Stimulated activated CD4-positive, alpha-beta T cell treated with anti-CD3 and anti-CD28 coated beads, Interleukin-4, amount 100 ng/mL, for 1 hour (primary cell): ENCODE measurements around the gene RGS6.

ENCODE experiments used
- DNase-seq: peaks from one replicate; pipeline ENCODE4 v3.0.0-alpha.2; 2020

RGS6 gene

DNA sequence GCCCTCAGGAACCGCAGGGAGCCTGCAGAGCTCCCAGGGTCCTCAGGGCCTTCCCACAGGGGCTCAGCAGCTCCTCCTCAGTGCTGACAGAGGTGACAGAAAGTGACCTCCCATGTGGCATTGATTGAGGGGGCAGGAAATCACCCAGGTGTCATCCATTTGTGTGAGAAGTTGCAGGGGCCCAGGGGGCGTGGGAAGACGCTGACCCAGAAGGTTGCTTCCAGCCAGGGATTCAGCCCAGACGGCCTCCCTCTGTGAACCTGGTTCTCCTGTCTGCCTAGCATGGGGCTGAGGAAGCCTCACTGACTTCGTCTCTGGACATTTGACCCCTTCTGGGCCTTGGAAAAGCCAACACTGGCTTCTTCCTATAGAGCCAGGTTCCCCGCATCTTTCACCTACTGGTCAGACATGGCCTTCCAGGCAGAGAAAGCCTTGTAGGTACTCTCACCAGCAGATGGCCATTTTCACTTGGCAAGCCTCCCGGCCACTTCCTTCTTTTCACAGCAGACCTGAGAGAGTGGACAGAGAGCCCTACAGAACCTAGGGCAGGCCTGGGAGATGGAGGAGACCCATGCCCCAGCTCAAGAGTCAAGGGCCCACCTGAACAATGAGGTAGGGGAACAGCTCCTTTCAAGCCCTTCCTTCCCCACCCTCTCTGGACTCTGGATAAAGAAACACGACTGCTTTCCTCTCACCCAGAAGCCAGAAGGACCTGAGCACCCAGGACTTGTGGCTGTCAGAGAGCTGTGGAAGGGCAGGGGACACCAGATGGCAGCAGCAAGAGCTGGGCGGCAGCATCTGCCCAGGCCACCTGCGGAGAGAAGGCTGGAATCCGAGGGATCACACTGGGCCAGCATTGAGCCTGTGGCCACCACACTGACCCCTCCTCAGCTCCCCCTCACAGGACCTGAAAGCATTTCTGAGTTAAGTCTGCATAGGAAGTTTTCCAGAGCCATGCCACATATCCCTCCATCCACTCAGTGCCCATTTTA is 583.8 kb downstream of the RGS6 start:
- no peak for DNase-seq

DNA sequence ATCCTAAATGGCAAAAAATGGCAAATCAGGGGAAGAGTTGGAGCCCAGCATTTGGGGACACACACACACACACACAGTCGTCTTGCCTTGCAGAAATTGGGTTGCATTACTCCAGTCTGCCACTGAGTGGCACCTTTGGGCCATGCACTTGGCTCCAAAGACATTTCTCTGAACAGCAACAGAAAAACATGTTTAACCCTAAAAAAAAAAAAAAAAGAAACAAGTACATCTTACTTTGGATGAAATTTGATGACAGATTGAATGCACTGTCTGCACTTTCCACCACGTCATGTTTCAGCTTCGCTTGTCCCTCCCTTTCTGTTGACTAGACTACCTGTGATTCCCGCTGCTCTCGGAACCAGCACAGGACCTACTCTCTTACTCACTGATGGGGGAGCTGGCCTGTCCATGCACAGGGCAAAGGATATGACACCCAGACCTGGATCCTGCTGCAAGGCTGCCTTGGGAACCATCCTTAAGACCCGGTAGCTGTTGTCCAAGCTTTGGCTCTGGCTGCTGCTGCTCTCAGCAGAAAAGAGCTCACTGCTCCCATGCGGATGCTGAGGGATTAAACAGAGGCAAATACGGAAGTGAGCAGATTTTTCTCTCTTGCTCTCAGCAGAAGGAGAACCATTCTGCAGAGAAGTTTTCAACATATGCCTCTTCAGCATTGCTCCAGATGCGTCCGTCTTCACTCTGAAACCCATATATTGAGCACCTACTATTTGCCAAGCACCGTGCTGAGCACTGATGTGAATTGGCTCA is 584.9 kb downstream of the RGS6 start:
- peak; percentile 70 for DNase-seq

DNA sequence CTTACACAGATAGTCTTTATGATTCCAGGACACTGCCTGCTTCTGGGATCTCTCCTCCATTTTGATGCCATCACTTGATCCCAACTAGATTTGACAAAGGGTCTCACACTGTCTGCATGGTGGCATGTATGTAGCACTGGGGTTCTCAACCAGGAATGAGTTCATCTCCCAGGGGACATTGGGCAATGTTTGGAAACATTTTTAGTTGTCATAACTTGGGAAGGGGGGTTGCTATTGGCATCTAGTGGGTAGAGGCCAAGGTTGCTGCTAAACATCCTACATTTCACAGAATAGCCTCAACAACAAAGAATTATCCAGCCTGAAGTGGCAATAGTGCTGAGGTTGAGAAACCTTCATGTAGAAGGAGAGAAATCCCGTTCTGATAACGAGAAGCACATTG is 585.5 kb downstream of the RGS6 start:
- no peak for DNase-seq

DNA sequence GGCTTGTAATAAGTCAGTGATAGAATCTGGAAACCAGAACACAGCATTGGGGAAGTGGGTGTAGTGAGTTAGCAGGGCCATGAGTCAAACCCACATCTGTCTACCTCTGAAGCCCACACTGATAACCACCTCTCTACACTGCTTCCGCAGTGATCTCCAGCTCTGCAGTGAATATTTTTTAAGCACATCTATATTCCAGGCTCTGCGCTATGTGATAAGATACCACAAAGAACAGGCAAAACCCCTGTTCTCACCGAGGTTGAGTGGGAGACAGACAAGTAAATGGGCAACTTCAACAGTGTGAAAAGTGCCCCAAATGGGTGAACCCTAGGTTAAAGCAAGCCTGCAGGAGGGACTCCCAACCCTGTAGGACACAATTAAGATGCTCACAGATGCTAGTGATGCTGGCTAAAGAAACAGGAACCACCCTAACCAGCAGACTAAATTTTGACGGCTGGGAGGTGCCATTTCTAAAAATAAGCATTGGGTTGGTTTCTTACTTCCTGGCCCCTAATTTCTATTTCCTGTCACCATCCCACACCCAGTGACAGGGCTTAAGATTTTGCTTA is 586.7 kb downstream of the RGS6 start:
- DNase-seq, result no peak

DNA sequence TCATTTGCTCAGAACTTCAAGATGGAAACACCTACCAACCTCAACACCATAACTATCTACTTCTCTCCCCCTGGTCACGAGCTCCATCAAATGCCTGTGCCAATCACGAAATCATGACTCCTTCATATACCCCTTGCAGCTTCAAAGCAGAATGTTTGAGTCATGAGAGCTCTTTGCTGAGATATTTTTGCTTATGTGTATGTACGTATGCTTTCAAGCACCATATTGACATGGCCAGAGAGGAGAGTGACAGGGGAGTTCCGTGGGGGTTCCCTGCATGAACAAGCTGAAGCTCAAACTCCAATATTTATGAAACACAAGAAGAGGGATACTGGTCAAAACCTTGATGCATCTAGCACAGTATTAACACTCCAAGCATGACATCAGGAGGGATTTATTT is 587.3 kb downstream of the RGS6 start:
- peak; percentile 35 for DNase-seq

DNA sequence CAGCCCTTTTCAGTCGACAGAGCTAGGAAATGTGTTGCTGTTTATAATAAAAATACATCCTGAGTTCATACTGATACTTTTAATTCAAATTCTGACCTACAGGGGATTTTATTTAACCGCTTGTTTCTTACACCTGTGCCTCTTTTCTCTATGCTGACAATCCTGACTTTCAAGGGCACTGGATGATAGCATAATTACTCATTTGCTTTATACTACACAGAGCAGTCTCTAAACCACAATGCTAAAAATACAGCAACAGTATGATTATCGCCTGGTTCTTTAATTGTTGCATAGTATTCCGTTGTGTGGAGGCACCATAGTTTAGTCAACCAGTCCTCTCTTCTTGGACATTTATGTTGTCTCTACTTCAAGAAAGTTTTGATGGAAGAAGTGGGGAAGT is 588.8 kb downstream of the RGS6 start:
- no peak for DNase-seq

DNA sequence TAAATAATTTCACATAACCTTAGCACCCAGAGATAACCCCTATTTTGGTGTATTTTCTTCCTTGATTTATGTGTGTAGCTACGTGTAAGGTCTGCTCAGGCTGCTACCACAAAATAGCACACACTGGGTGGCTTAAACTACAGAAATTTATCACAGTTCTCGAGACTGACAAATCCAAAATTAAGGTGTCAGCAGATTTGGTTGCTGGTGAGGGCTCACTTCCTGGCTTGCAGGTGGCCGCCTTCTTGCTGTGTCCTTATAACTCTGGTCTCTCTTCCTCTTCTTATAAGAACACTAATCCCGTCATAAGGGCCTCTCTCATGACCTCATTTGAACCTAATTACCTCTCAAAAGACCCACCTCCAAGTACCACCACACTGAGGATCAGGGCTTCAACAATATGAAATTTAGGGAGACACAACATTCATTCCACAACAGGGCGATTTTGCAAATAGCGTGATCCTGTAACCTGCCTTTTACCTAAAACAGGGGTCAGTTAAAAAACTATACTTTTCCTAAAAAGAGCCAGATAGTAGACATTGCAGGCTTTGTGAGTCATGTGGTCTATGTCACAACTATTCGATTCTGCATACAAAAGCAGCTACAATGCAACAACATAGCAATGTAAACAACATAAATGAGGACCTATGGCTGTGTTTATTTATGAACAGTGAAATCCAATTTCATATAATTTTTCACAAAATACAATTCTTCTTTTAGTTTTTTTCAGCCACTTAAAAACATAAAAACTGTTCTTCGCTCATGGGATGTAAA is 589.9 kb downstream of the RGS6 start:
- no peak for DNase-seq

DNA sequence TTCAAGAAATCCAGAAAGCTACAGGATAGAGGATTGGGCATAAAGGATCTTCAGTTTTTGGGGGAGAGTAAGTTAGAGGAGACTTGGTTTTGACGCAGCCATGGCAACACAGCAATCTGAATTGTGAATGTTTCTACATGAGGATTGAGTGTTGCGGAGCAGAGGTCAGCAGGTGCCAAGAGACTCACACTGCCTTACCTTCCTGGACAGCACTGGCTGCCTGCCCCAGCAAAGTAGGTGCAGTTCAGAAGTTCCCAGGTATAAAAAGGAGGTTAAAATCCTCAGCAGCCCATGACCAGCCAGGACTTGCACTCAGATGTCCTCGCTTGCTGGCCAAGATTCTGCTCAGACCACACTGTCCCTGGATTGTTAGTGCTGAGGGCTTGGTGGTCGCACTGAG is 590.6 kb downstream of the RGS6 start:
- no peak for DNase-seq

DNA sequence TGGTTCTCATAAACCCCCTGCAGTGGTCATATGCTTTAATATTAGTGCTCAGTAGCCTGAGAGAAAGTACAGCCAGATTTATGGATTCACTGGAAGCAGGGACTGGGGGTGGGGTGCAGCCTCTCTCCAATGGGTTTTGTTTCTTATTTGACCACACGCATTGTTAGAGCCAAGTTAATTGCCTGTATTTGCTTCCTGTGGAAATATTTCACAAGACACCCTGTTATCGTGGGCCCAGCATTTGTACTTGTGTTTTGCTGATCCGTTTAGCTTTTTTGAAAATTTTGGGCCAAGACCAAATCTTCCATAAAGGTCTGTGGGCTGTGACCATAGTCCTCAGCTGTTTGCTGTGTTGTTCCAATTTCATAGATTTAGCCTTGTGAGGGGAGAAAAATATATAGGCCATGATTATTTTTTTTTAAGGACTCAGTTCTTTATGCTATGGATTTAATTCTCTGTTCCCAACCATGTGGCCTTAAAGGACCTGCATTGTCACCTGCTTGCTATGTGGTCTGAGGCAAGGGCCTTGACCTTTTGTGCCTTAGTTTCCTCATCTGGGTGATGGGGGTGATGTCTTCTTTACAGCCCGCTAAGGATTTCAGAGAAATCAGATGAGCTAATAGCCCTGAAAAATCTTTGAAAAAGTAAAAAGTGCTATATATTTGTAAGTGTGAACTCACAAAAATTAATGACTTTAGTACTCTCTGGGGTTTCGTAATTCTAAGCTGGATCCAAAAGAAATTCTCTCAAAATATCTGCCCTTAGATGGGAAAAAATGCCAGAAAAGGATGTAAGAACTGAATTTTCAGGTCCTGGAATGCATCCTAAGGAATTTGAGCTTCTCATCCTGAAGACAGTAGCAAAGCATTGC is 591.4 kb downstream of the RGS6 start:
- DNase-seq, result no peak

DNA sequence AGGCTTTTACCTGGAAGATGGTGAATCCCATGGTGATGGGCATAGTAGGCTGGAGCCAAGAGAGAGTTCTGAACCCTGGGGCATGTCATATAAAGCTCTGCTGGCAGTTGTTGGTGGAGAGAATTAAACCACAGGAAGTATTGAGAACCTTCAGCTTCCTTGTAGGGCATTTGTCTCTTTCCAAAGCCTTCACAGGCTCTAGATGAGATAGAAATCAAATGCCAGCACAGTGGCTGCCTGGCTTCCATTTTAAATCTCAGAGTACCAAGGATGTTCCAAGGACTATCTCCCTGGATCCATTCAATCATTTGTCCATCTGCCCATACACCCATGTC is 592.0 kb downstream of the RGS6 start:
- no peak for DNase-seq

DNA sequence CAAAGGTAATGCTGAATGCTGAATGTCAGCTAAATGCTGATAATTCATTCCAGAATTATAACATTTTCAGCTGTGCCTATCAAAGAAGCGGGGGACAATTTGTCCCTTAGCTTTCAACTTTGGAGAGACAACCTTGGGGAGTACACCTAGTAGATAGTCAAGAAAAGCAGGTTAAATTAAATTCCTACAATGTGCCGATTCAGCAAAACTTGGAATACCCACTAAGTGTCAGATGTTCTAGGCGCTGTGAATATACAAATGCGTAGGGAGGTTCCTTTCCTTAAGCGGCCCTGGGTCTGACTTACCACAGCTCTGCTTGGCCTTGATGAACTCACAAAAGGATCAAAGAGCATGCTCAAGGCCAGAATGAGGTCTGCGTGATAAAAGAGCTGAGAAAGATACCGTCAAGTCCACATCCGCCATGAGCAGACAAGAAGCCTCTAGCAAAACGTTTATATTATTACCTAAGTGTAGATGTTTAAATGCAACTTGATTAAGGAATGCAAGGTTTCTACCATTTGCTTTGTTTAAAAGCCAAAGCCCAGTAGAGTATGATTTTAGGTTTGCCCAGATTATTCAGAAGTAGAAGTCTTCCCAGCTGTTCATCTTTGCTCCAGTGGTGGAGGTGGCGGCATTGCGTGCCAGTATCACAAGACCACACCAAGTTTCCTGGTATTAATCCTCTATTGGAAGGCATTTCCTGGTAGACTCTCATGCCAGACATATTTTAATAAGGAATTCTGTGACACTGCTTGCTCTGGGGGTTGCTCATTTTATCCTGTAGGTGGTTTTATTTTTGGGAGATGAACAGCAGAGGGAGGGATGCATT is 593.1 kb downstream of the RGS6 start:
- DNase-seq, result no peak

DNA sequence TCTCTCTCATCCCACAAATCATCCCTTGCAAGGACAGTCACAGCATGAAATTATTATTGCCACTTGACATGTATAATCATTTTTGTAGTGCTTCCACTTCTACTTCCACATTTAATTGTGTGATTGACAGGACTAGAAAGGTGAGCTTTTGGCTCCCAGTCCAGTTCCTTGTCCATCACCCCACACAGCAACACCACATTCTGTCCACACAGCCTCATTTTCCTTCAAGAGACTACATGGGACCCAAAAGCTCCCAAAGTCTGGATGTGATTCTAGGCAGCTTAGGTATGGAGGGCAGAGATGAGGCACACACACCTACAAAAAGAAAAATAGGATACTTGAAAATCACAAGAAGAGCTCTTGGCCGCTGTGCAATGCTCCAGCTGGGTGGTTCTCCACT is 595.4 kb downstream of the RGS6 start:
- DNase-seq, result no peak

DNA sequence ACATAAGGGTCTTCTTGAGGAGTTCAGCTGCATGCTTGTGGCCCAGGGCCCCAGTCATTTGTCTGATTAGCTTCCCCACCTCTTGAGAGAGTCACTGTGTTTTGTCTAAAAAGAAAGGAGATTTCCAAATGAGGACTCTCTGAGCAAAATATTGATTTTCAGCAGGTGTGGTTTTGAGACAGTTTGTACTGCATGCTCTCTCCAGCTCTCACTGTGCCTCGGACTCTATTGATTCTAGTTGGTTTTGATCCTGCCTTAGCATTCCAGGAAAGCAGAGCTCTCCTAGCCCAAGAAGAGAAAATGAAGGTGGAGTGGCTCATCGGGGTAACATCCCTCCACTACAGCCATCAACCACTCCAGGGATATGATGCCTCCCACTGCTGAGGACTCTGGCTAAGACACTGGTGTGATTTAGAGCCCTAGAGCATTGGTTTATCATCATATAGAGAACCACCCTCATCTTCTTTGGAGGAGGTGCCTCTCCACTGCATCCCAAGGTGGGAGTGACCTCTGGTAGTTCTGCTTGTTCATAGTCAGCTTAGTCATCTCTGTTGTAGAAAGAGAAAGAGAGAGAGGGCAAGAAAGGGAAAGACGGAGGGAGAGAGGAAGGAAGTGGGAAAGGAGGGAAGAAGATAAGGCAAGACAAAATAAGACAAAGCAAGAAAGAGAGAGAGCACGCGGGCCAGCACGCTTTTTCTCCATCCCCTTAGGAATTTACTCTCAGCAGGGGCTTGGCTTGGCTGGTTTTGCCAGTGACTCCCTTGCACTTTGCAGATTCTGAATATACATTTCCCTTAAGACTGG is 596.0 kb downstream of the RGS6 start:
- no peak for DNase-seq

DNA sequence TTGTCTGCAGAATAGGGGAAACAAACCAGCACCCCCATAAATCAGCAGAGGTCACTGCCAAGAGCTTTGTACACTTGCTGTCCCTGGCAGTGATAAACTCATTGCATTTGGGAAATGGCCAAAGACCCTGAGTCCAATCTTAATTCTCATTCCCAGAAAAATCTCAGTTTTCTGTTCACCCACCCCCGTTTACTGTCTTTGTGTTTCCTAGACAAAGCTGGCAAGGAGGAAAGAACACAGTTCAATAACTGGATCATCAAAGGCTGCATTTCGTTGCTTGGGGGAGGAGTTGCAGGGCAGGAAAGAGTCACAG is 596.6 kb downstream of the RGS6 start:
- no peak for DNase-seq

DNA sequence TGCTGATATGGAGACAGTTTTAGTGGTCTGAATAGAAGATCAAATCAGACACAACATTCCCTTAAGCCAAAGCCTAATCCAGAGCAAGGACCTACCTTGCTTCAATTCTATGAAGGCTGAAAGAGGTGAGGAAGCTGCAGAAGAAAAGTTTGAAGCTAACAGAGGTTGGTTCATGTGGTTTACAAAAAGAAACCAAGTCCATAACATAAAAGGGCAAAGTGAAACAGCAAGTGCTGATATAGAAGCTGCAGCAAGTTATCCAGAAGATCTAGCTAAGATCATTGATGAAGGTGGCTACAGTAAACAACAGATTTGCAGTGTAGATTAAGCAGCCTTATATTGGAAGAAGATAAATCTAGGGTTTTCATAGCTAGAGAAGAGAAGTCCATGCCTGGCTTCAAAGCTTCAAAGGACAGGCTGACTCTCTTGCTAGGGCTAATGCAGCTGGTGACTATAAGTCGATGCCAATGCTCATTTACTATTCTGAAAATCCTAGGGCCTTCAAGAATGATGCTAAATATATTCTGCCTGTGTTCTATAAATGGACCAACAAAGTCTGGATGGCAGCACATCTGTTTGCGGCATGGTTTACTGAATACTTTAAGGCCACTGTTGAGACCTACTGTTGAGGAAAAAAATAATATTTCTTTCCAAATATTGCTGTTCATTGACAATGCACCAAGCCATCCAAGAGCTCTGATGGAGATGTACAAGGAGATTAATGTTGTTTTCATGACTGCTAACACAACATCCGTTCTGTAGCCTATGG is 600.6 kb downstream of the RGS6 start:
- no peak for DNase-seq

DNA sequence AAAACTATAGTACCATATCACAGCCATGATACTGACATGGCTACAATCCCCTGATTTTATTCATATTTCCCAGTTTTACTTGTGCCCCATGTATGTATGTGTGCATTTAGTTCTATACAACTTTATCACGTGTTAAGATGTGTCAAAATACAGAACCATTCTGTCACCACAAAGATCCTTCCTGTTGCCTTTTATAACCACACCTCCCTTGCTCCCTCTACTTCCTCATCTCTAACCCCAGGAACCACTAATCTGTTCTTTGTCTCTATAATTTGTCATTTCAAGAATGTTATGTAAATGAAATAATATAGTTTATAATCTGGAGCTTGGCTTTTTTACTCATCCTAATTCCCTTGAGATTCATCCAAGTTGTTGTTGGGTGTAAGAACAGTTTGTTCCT is 603.3 kb downstream of the RGS6 start:
- no peak for DNase-seq

DNA sequence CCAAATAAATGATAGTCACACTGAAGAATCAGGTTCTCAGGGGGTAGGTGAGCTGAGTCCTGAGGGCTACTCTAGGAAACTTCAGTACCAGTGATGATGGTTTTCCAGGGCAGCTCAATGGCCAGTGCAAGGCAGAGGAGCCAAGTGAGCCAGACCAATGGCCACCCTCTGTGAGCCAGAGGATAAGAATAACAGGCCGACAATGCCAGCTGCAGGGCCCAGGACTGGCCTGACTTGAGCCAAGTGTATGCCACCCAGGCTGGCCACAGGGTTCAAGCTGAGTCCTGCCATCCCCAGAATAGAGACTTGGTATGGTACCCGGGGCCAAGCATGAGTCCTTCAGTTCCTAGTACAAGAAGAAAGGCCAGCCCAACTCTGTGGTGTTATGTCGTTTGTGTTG is 606.2 kb downstream of the RGS6 start:
- DNase-seq, result no peak

DNA sequence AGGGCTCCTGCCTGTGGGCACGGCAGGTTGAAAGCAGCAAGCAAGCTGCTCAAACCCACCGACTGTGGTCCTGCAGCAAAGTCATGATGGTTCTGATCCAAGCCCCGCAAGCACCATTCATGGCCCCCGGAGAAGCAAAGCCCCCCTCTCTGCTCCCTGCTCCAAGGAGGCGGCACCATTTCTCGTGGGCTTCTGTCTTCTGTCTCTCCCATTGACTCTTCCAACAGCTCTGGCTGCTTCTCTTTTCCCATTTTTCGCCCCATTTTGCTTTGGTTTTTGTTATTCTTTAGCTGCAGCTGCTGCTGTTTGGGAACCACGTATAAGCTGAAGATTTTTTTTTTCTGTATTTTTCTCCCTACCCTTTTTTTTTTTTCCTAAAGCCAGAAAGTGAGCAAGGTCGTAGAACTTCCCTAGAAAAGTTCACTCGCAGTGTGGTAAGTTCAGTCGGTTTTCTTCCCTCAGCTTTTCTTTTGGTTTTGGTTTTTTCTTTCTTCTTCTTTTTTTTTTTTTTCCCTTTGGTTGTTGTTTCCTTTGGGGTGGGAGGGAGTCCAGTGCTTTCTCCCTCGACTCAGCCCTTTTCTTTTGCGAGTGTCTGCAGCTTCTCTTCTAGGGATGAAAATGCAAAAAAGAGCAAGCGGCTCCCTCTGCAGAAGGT is 607.6 kb downstream of the RGS6 start:
- DNase-seq, result no peak

DNA sequence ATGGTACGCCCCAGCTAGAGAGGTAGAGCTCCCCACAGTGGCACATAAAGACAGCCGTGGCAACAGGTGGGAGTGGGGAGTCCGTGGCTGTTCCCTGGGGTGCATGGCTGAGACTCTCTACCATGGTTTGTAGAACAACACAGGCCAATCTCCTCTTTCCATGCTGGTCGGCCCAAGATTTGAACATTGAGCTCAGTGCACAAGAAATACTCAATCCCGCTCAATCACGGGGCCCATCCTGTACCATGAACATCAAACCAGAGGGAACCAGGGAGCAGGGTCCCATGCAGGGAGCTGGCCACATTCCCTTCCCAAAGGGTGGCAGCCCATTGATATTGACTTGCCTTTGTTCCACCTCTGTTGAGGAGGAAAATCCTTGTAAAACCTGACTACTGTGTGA is 608.6 kb downstream of the RGS6 start:
- DNase-seq, result no peak
